SU-DHL-6 (cell line): ENCODE measurements around the gene REG4.

Experiments
- H2AFZ ChIP-seq: fragments of 200-600 bp; sonication (generic); 2 replicates; pipeline ENCODE4 v1.6.1; 2014; ENCODE audit warnings: low read depth, mild to moderate bottlenecking, moderate library complexity, mixed read lengths, antibody characterized with exemption, low read length; ENCODE audit not compliant: severe bottlenecking
- H3F3A ChIP-seq: fragments of 200-600 bp; shearing (Covaris generic); 2 replicates; pipeline ENCODE4 v1.6.0; 2016; ENCODE audit warnings: antibody characterized with exemption, mild to moderate bottlenecking; ENCODE audit not compliant: insufficient read depth
- H3K27ac ChIP-seq: fragments of 200-600 bp; sonication (generic); 2 replicates; pipeline ENCODE4 v1.5.1; 2016; ENCODE audit warnings: low read depth, mild to moderate bottlenecking, low read length, moderate library complexity, mixed read lengths
- H3K27me3 ChIP-seq: fragments of 200-600 bp; sonication (generic), shearing (Covaris generic); 2 replicates; pipeline ENCODE4 v1.6.0; 2014; ENCODE audit warnings: mild to moderate bottlenecking, low read length
- H3K36me3 ChIP-seq: fragments of 200-600 bp; sonication (generic); 2 replicates; pipeline ENCODE4 v1.6.1; 2014; ENCODE audit warnings: mild to moderate bottlenecking, low read length, mixed read lengths
- H3K4me2 ChIP-seq: fragments of 300-600, 200-600 bp; shearing (Covaris generic), sonication (generic); 2 replicates; pipeline ENCODE4 v1.6.0; 2014; ENCODE audit warnings: low read length, low read depth, mild to moderate bottlenecking; ENCODE audit not compliant: poor library complexity, severe bottlenecking
- H3K4me3 ChIP-seq: fragments of 200-600 bp; sonication (generic); 2 replicates; pipeline ENCODE4 v1.5.1; 2014; ENCODE audit warnings: antibody characterized with exemption, low read length, mild to moderate bottlenecking, mixed read lengths; ENCODE audit not compliant: insufficient read depth, poor library complexity, severe bottlenecking
- H3K79me2 ChIP-seq: fragments of 200-600 bp; sonication (generic); 2 replicates; pipeline ENCODE4 v1.6.1; 2014; ENCODE audit warnings: mild to moderate bottlenecking, low read length, moderate library complexity; ENCODE audit not compliant: insufficient read depth
- H3K9ac ChIP-seq: fragments of 200-600 bp; sonication (generic); 2 replicates; pipeline ENCODE4 v1.7.0; 2014; ENCODE audit warnings: mild to moderate bottlenecking, low read length
- H3K9me2 ChIP-seq: fragments of 200-600 bp; sonication (generic); replicated peaks from 2 replicates; pipeline ENCODE4 v1.6.1; 2014; ENCODE audit warnings: low read length; ENCODE audit not compliant: insufficient read depth
- H3K9me3 ChIP-seq: fragments of 200-600 bp; sonication (generic); 2 replicates; pipeline ENCODE4 v1.6.1; 2014; ENCODE audit warnings: low read length, mixed read lengths; ENCODE audit not compliant: insufficient read depth
- H4K20me1 ChIP-seq: fragments of 200-600 bp; sonication (generic); 2 replicates; pipeline ENCODE4 v1.6.1; 2014; ENCODE audit warnings: low read depth, mild to moderate bottlenecking, antibody characterized with exemption, low read length, moderate library complexity, mixed read lengths
- CTCF ChIP-seq: fragments of 200-600 bp; sonication (generic); IDR thresholded peaks from one replicate; pipeline ENCODE4 v1.5.1; 2017; ENCODE audit warnings: antibody characterized with exemption, mild to moderate bottlenecking, low read length, moderate library complexity; ENCODE audit not compliant: insufficient read depth, poor library complexity, severe bottlenecking
- EZH2phosphoT487 ChIP-seq: fragments of 200-600 bp; sonication (generic), shearing (Covaris generic); conservative IDR thresholded peaks from 2 replicates; pipeline ENCODE4 v1.6.1; 2018; ENCODE audit warnings: mild to moderate bottlenecking, antibody characterized with exemption, low read length, moderate library complexity, mixed read lengths

Gene REG4

GRCh38 chr1:119822406-119822805, 11.1 kb upstream of the REG4 start:
- Histone ChIP-seq H3K27ac (no peak overlapping the region), H3K9me3 (no peaks in the 10 kb centered on the region), H4K20me1 (no peaks in the 10 kb centered on the region), H3K27me3 (no peaks in the 10 kb centered on the region), H2AFZ (no peak overlapping the region), H3K36me3 (no peaks in the 10 kb centered on the region), H3F3A (no peaks in the 10 kb centered on the region), H3K9me2 (no peaks in the 10 kb centered on the region), H3K4me3 (no peak overlapping the region), H3K79me2 (no peaks in the 10 kb centered on the region), H3K4me2 (no peak overlapping the region), H3K9ac (no peak overlapping the region)
- no peak for TF ChIP-seq EZH2phosphoT487

GRCh38 chr1:119818181-119818580, 6.9 kb upstream of the REG4 start:
- no peaks in the 10 kb centered on the region for H4K20me1 ChIP-seq
- no peak overlapping the region for H3K9ac ChIP-seq
- no peak overlapping the region for H2AFZ ChIP-seq
- H3K4me2 ChIP-seq = no peak overlapping the region
- H3K27ac ChIP-seq = no peak overlapping the region
- TF ChIP-seq EZH2phosphoT487 = no peak
- TF ChIP-seq CTCF = no peak
- H3K4me3 ChIP-seq = no peak overlapping the region
- H3K9me3 ChIP-seq = no peaks in the 10 kb centered on the region
- no peaks in the 10 kb centered on the region for H3K27me3 ChIP-seq
- H3K36me3 ChIP-seq = no peaks in the 10 kb centered on the region
- no peaks in the 10 kb centered on the region for H3K9me2 ChIP-seq
- no peaks in the 10 kb centered on the region for H3K79me2 ChIP-seq
- no peaks in the 10 kb centered on the region for H3F3A ChIP-seq

- H3K9me2 ChIP-seq = no peaks in the 10 kb centered on the region
- H3K27ac ChIP-seq = no peak overlapping the region
- no peaks in the 10 kb centered on the region for H3K79me2 ChIP-seq
- H3K4me2 ChIP-seq = no peak overlapping the region
- H3K36me3 ChIP-seq = no peaks in the 10 kb centered on the region
- H4K20me1 ChIP-seq = no peaks in the 10 kb centered on the region
- no peaks in the 10 kb centered on the region for H3K9me3 ChIP-seq
- no peak overlapping the region for H2AFZ ChIP-seq
- no peaks in the 10 kb centered on the region for H3K27me3 ChIP-seq
- H3K9ac ChIP-seq = no peak overlapping the region
- no peaks in the 10 kb centered on the region for H3F3A ChIP-seq
- H3K4me3 ChIP-seq = no peak overlapping the region
- TF ChIP-seq EZH2phosphoT487 (no peak), CTCF (no peak)
Measured at GRCh38 chr1:119816407-119816806, 5.1 kb upstream of the REG4 start.

GRCh38 chr1:119815928-119816327, 4.7 kb upstream of the REG4 start:
- Histone ChIP-seq H3K27ac (no peak overlapping the region), H3F3A (no peaks in the 10 kb centered on the region), H3K36me3 (no peaks in the 10 kb centered on the region), H3K9me3 (no peaks in the 10 kb centered on the region), H3K4me3 (no peak overlapping the region), H3K9ac (no peak overlapping the region), H2AFZ (no peak overlapping the region), H4K20me1 (no peaks in the 10 kb centered on the region), H3K27me3 (no peaks in the 10 kb centered on the region), H3K4me2 (no peak overlapping the region), H3K9me2 (no peaks in the 10 kb centered on the region), H3K79me2 (no peaks in the 10 kb centered on the region)
- TF ChIP-seq CTCF (no peak), EZH2phosphoT487 (no peak)
